ENCODE measurements around the gene TCF7L1. TPM values are rescaled to one million over a fixed set of nuclear protein-coding genes. Genes with fewer than 3 reads are reported as not detected.
A peak's percentile ranks its signal among the peaks of the same experiment; 100 is the strongest.

TCF7L1 gene
- total RNA-seq, 2 donors from 2014 or later: 71.9 to 73.3 TPM

- Histone ChIP-seq H3K27ac (ENCODE audit: low read depth, low read length) (no peak overlapping the region), H3K4me1 (ENCODE audit: control insufficient read depth, insufficient read depth, low read length) (peaks cover 28% of the 10 kb centered on the region), H3K36me3 (ENCODE audit: control insufficient read depth, insufficient read depth, low read length) (peaks cover 15% of the 10 kb centered on the region), H3K9ac (ENCODE audit: extremely low read depth, low read length, poor library complexity, severe bottlenecking) (no peak overlapping the region), H3K9me3 (ENCODE audit: control insufficient read depth, low read length) (no peaks in the 10 kb centered on the region), H3K4me3 (ENCODE audit: low read length) (no peak overlapping the region), H3K27me3 (ENCODE audit: control insufficient read depth, insufficient read depth, low read length, poor library complexity, severe bottlenecking) (no peaks in the 10 kb centered on the region)
- WGBS, 2 experiments (ENCODE audit: insufficient coverage in 1 of 2, insufficient read length in 1 of 2): 71 to 79% methylated on average over 1 to 5 of the region's 5 CpGs
- no peak for DNase-seq
- H3K4me3 Mint-ChIP-seq: no peak overlapping the region
- peaks cover 35% of the 10 kb centered on the region for H3K36me3 Mint-ChIP-seq (ENCODE audit: low read depth)
- peak; percentile 61 for TF ChIP-seq CTCF (conservative IDR thresholded peaks at IDR 0.05)
- H3K4me1 Mint-ChIP-seq: peaks cover 80% of the 10 kb centered on the region
- no peaks in the 10 kb centered on the region for H3K27me3 Mint-ChIP-seq (ENCODE audit: insufficient read depth)
- peak overlapping the region; percentile 64 for H3K27ac Mint-ChIP-seq
- H3K9me3 Mint-ChIP-seq: no peaks in the 10 kb centered on the region
Measured at GRCh38 chr2:85181134-85181631, 48.0 kb downstream of the TCF7L1 start.

GRCh38 chr2:85181844-85182456 lies 48.8 kb downstream of the TCF7L1 start:
- Histone ChIP-seq H3K9ac (ENCODE audit: extremely low read depth, low read length, poor library complexity, severe bottlenecking) (no peak overlapping the region), H3K4me3 (ENCODE audit: low read length) (no peak overlapping the region), H3K9me3 (ENCODE audit: control insufficient read depth, low read length) (no peaks in the 10 kb centered on the region), H3K27me3 (ENCODE audit: control insufficient read depth, insufficient read depth, low read length, poor library complexity, severe bottlenecking) (no peaks in the 10 kb centered on the region), H3K27ac (ENCODE audit: low read depth, low read length) (no peak overlapping the region), H3K36me3 (ENCODE audit: control insufficient read depth, insufficient read depth, low read length) (peaks cover 15% of the 10 kb centered on the region), H3K4me1 (ENCODE audit: control insufficient read depth, insufficient read depth, low read length) (peaks cover 25% of the 10 kb centered on the region)
- Mint-ChIP-seq H3K27me3 (ENCODE audit: insufficient read depth) (no peaks in the 10 kb centered on the region), H3K4me3 (no peak overlapping the region), H3K27ac (peak overlapping the region; percentile 24), H3K4me1 (peaks cover 78% of the 10 kb centered on the region), H3K36me3 (ENCODE audit: low read depth) (peaks cover 36% of the 10 kb centered on the region), H3K9me3 (no peaks in the 10 kb centered on the region)
- no peak for TF ChIP-seq CTCF (conservative IDR thresholded peaks at IDR 0.05)
- DNase-seq: no peak
- WGBS, 2 experiments (ENCODE audit: insufficient coverage in 1 of 2, insufficient read length in 1 of 2): 93 to 97% methylated on average over 11 of the region's 11 CpGs

DNA sequence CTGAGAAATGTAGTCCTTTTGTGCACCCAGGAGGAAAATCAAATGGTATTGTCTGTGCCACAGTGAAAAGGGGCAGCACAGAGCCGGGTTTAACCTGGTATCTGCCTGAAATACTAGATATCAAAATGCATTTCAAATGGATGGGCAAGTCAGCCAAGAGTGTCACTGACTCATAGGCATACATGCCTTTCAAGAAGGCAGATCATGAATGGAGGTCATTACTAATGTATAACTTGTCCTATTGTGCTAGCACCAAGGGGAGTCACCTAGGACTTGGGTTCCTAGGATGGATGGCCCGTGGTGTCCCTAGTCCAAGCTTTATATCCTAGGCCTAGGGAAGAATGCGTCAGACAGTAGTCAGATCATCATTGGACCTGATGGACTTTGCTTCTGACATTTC lies 49.9 kb downstream of the TCF7L1 start:
- H3K4me1 Mint-ChIP-seq: peaks cover 78% of the 10 kb centered on the region
- H3K4me3 Mint-ChIP-seq: no peak overlapping the region
- H3K9ac ChIP-seq (ENCODE audit: extremely low read depth, low read length, poor library complexity, severe bottlenecking): no peak overlapping the region
- H3K9me3 ChIP-seq (ENCODE audit: control insufficient read depth, low read length): no peaks in the 10 kb centered on the region
- no peak overlapping the region for H3K4me3 ChIP-seq (ENCODE audit: low read length)
- no peak overlapping the region for H3K27ac Mint-ChIP-seq
- WGBS, 2 experiments (ENCODE audit: insufficient coverage in 1 of 2, insufficient read length in 1 of 2): 93 to 94% methylated on average over 3 of the region's 3 CpGs
- no peak overlapping the region for H3K27ac ChIP-seq (ENCODE audit: low read depth, low read length)
- H3K36me3 Mint-ChIP-seq (ENCODE audit: low read depth): peaks cover 41% of the 10 kb centered on the region
- peaks cover 17% of the 10 kb centered on the region for H3K36me3 ChIP-seq (ENCODE audit: control insufficient read depth, insufficient read depth, low read length)
- DNase-seq: no peak
- H3K27me3 Mint-ChIP-seq (ENCODE audit: insufficient read depth): no peaks in the 10 kb centered on the region
- peaks cover 21% of the 10 kb centered on the region for H3K4me1 ChIP-seq (ENCODE audit: control insufficient read depth, insufficient read depth, low read length)
- no peaks in the 10 kb centered on the region for H3K27me3 ChIP-seq (ENCODE audit: control insufficient read depth, insufficient read depth, low read length, poor library complexity, severe bottlenecking)
- TF ChIP-seq CTCF (conservative IDR thresholded peaks at IDR 0.05): no peak
- H3K9me3 Mint-ChIP-seq: no peaks in the 10 kb centered on the region

All from endodermal cell (in vitro differentiated cells).